LNCaP clone FGC (cell line): ENCODE results near the gene LSS.

Experiments used
- DNase-seq: peaks from one replicate; pipeline ENCODE4 v3.0.0-alpha.2; 2011; ENCODE audit warnings: low read depth
- H3K4me3 ChIP-seq: 2 replicates; pipeline ENCODE4 v1.5.1; 2011; ENCODE audit warnings: mild to moderate bottlenecking, low read depth, low read length, control low read depth
- TF ChIP-seq, protein P1 (sequence below): IDR thresholded peaks from 2 replicates; pipeline ENCODE4 v1.5.1; 2012; ENCODE audit warnings: mild to moderate bottlenecking; ENCODE audit not compliant: control insufficient read depth, insufficient read depth; ENCODE audit errors: extremely low read depth

Gene LSS

DNA sequence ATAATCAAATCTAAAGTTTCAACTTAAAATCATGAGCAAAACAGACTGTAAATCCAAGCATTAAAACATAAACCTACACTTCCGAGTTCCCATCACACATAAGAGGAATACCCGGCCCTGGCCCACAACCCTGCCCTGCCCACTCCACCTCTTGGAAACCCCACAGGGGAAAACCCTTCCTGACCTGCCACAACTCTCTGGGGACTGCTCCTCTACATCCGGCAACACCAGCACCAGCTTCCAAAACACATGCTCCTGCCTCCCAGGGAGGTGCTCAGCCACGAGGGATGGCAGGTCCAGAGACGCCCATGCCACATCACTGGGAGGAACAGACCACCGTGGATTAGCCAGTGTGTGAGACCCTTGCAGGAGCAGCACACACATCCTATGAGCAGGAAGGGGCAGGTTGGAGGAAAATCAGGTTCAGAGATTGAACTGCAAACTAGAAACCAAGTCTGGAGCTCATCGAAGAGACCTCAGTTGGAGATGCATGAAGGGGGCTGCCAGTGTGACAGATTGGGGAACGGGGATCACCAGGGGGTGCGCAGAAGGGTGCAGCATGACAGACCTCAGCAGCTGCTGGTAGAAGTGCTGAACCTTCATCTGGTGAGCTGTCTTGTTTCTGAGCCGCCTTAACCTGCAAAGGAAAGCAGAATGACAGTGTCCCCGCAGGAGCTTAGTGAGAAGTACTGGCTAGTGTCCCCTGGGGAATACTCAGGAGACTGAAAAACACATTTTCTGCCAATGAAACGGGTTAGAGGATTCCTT lies 25.8 kb upstream of the LSS start:
- no peak for DNase-seq
- TF ChIP-seq, protein P1, sequence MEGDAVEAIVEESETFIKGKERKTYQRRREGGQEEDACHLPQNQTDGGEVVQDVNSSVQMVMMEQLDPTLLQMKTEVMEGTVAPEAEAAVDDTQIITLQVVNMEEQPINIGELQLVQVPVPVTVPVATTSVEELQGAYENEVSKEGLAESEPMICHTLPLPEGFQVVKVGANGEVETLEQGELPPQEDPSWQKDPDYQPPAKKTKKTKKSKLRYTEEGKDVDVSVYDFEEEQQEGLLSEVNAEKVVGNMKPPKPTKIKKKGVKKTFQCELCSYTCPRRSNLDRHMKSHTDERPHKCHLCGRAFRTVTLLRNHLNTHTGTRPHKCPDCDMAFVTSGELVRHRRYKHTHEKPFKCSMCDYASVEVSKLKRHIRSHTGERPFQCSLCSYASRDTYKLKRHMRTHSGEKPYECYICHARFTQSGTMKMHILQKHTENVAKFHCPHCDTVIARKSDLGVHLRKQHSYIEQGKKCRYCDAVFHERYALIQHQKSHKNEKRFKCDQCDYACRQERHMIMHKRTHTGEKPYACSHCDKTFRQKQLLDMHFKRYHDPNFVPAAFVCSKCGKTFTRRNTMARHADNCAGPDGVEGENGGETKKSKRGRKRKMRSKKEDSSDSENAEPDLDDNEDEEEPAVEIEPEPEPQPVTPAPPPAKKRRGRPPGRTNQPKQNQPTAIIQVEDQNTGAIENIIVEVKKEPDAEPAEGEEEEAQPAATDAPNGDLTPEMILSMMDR: no peak
- H3K4me3 ChIP-seq: no peak overlapping the region

DNA sequence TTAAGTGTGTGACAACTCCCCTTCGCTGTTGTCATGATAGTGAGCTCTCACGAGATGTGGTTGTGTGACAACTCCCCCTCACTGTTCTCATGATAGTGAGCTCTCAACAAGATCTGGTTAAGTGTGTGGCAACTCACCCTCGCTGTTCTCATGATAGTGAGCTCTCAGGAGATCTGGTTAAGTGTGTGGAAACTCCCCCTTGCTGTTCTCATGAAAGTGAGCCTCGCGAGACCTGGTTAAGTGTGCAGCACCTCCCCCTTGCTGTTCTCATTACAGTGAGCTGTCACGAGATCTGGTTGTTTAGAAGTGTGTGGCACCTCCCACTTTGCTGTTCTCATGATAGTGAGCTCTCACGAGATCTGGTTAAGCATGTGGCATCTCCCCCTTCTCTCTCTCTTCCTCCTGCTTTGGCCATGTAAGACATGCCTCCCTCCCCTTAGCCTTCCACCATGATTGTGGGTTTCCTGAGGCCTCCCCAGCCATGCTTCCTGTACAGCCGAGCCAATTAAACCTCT lies 25.1 kb upstream of the LSS start:
- no peak for DNase-seq
- no peak overlapping the region for H3K4me3 ChIP-seq
- TF ChIP-seq, protein P1: no peak

DNA sequence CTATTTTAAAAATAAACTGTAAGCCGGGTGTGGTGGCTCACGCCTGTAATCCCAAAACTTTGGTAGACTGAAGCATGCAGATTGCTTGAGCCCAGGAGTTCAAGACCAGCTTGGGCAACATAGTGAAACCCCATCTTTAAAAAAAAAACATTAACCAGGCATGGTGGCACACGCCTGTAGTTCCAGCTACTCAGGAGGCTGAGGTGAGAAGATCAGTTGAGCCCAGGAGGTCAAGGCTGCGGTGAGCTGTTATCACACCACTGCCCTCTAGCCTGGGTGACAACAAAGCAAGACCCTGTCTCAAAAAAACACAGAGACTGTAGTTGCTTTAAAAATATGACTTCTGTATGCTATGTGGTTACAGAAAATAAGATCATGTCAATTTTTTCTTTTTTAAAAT lies 24.3 kb upstream of the LSS start:
- DNase-seq: no peak
- H3K4me3 ChIP-seq: no peak overlapping the region
- TF ChIP-seq, protein P1: no peak

DNA sequence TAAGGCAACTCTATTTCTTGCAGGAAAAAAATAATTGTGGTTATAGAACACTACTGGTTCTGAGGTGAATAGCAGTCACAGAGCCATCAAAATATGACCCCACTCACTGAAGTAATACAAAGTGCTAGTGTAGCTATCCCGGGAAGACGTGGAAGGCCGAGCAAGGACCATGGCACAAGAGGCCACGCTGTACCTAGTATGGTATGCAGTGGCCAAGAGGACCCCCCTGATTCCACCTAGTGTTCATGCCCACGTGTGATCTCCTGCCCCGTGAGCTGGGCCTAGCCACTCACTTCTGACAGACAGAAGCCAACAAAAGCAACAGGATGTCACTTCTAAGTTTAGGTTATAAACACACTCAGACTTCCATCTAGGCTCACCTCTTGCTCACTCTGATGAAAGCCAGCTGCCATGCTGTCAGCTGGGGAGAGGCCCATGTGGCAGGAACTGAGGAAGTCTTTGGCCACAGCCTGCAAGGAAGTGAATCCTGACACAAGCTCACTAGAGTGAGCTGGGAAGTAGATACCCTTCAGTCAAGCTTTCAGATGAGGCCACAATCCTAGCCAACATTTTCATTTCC lies 21.7 kb upstream of the LSS start:
- TF ChIP-seq, protein P1: no peak
- no peak for DNase-seq
- no peak overlapping the region for H3K4me3 ChIP-seq

DNA sequence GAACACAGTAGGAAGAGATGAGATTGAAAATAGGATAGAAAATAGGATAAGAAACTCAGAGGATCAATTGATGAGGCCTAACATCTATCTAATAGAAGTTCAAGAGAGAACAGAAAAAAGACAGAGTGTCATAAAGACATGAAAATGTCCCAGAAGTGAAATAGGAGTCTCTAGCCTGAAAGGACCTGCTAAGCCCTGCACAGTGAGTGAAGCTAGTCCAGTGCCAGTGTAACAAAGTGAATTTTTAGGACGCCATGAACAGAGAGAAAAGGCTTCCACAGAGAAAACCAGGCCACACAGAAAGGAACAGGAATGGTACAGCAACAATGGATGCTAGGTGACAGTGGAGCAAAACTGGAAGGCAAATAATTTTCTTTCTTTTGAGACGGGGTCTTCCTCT lies 20.3 kb upstream of the LSS start:
- TF ChIP-seq, protein P1: no peak
- H3K4me3 ChIP-seq: no peak overlapping the region
- no peak for DNase-seq

DNA sequence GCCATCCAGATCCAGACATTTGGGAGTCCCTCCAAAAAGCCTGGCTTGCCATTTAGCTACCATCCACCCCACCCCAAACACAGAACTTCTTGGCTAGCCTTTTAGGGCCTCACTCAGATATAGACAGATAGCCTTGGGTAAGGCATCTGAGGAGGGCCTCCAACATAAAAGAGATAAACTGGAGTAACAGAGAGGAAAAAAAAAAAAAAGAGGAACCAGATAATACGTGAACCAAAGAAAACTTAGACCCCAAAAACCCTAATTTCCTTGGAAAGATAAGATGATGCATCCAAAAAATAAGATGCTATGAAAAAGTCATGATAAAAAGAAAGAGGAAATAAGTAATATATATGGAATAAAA lies 19.8 kb upstream of the LSS start:
- no peak for DNase-seq
- TF ChIP-seq, protein P1: no peak
- no peak overlapping the region for H3K4me3 ChIP-seq
